Right ventricle myocardium superior (tissue), 1 donor: ENCODE measurements around the gene PROM1. TPM values are rescaled to one million over a fixed set of nuclear protein-coding genes. Genes with fewer than 3 reads are reported as not detected.
A peak's percentile ranks its signal among the peaks of the same experiment; 100 is the strongest.

Experiments used
- ATAC-seq: fragments of 200-7000 bp; cut with Tn5 transposase; one replicate; pipeline ENCODE4 v1.9.1; 2020; ENCODE audit warnings: mild to moderate bottlenecking; ENCODE audit not compliant: poor library complexity
- DNase-seq: peaks from one replicate; pipeline ENCODE4 v3.0.0-alpha.2; 2020
- intact Hi-C: fragments of 100-400 bp; cut with DNase I; formaldehyde crosslinking; loops from one replicate; pipeline ENCODE4 v1.11.2; 2022
- total RNA-seq: library from RNA; stranded (reverse); fragmentation: NEBNext Ultra II Directional; extraction: Animal tissue kit (Norgen Biotek cat#: 25700); gene quantifications from one replicate; pipeline ENCODE4 v1.2.1, GENCODE V29; 2021
- donor health status: DM: no; HTN: yes; CAD: no; lungs with severe emphysema.

The PROM1 gene
- total RNA-seq, 1 donor from 2014 or later, result 2.1 TPM

- no peak for ATAC-seq
- intact Hi-C loops, result no loop called here
- no peak for DNase-seq
These were observed 67.3 kb downstream of the PROM1 start for GRCh38 chr4:16016536-16016935.

- intact Hi-C loops, result no loop called here
- no peak for DNase-seq
- ATAC-seq, result no peak
These were observed 72.7 kb downstream of the PROM1 start for GRCh38 chr4:16011173-16011572.

GRCh38 chr4:16009153-16009552, 74.7 kb downstream of the PROM1 start:
- no peak for ATAC-seq
- DNase-seq, result no peak
- intact Hi-C loops, result loop anchor here (10.0 kb wide), 1 partner anchor 204 kb away; no protein-coding TSS in a partner anchor

GRCh38 chr4:16007471-16008095, 76.2 kb downstream of the PROM1 start:
- intact Hi-C loops, result loop anchor here (10.0 kb wide), 1 partner anchor 203 kb away; no protein-coding TSS in a partner anchor
- ATAC-seq (no peak), DNase-seq (no peak)

- DNase-seq, result no peak
- intact Hi-C loops, result loop anchor here (10.0 kb wide), 1 partner anchor 202 kb away; no protein-coding TSS in a partner anchor
- no peak for ATAC-seq
These were observed 76.9 kb downstream of the PROM1 start for GRCh38 chr4:16006771-16007446.

GRCh38 chr4:16005676-16006075, 78.1 kb downstream of the PROM1 start:
- ATAC-seq, result no peak
- no peak for DNase-seq
- intact Hi-C loops, result loop anchor here (10.0 kb wide), 1 partner anchor 201 kb away; no protein-coding TSS in a partner anchor

GRCh38 chr4:16001484-16001858, 82.4 kb downstream of the PROM1 start:
- DNase-seq, result peak; percentile 48
- intact Hi-C loops, result loop anchor here (5.0 to 10.0 kb wide), 2 partner anchors 119 to 197 kb away; no protein-coding TSS in a partner anchor
- peak; percentile 96 for ATAC-seq

- no peak for DNase-seq
- intact Hi-C loops, result loop anchor here (5.0 to 10.0 kb wide), 2 partner anchors 119 to 196 kb away; no protein-coding TSS in a partner anchor
- ATAC-seq, result no peak
These were observed 82.9 kb downstream of the PROM1 start for GRCh38 chr4:16000708-16001483.

- DNase-seq, result no peak
- intact Hi-C loops, result no loop called here
- peak; percentile 51 for ATAC-seq
These were observed 87.0 kb downstream of the PROM1 start for GRCh38 chr4:15996773-15997172.

- intact Hi-C loops, result no loop called here
- no peak for ATAC-seq
These were observed 88.0 kb downstream of the PROM1 start for GRCh38 chr4:15995826-15996225.

GRCh38 chr4:15992167-15992485, 91.7 kb downstream of the PROM1 start:
- no peak for ATAC-seq
- DNase-seq, result no peak
- intact Hi-C loops, result no loop called here

More at GRCh38 chr4:15995826-15996225, 88.0 kb downstream of the PROM1 start:
- no peak for DNase-seq

- intact Hi-C loops, result no loop called here
- ATAC-seq (no peak), DNase-seq (no peak)
These were observed 93.1 kb downstream of the PROM1 start for GRCh38 chr4:15990570-15991285.

GRCh38 chr4:15989424-15989823, 94.4 kb downstream of the PROM1 start:
- intact Hi-C loops, result no loop called here
- no peak for ATAC-seq

GRCh38 chr4:15988222-15988621, 95.6 kb downstream of the PROM1 start:
- ATAC-seq, result no peak
- DNase-seq, result no peak
- intact Hi-C loops, result no loop called here

More at GRCh38 chr4:15989424-15989823, 94.4 kb downstream of the PROM1 start:
- DNase-seq, result no peak

GRCh38 chr4:15986907-15987306, 96.9 kb downstream of the PROM1 start:
- no peak for DNase-seq
- ATAC-seq, result no peak
- intact Hi-C loops, result no loop called here

- intact Hi-C loops, result no loop called here
- ATAC-seq (no peak), DNase-seq (no peak)
These were observed 100.2 kb downstream of the PROM1 start for GRCh38 chr4:15983610-15984009.

- ATAC-seq, result no peak
- no peak for DNase-seq
- intact Hi-C loops, result no loop called here
These were observed 100.8 kb downstream of the PROM1 start for GRCh38 chr4:15982842-15983524.
